Breast epithelium (tissue), 4 donors: Measurements from ENCODE around the gene MTMR2. TPM values are rescaled to one million over a fixed set of nuclear protein-coding genes. Genes with fewer than 3 reads are reported as not detected.

Experiments used
- DNase-seq, 2 donors: peaks; one replicate each; pipeline ENCODE4 v3.0.0-alpha.2; 2019; ENCODE audit warnings: low spot score in 2 of 2
- H3K27ac ChIP-seq, 2 donors: fragments of 200-600 bp; sonication (generic) in 1 of 2; one replicate each; pipeline ENCODE4 v1.5.1; 2016 to 2019; ENCODE audit warnings: mild to moderate bottlenecking in 1 of 2
- H3K27me3 ChIP-seq, 2 donors: fragments of 200-600 bp; sonication (generic) in 1 of 2; one replicate each; pipeline versions ENCODE4 v1.5.1 to v1.6.0; 2017 to 2019; ENCODE audit warnings: control low read depth in 1 of 2, mild to moderate bottlenecking in 1 of 2
- H3K36me3 ChIP-seq: fragments of 200-600 bp; one replicate; pipeline ENCODE4 v1.5.1; 2019
- H3K4me1 ChIP-seq, 2 donors: fragments of 200-600 bp; sonication (generic); one replicate each; pipeline ENCODE4 v1.5.1; 2016 to 2019; ENCODE audit warnings: control low read depth in 1 of 2
- H3K4me3 ChIP-seq, 3 donors: fragments of 200-600 bp; sonication (generic); 1 replicate in 2 of 3; 2 replicates in 1 of 3; pipeline ENCODE4 v1.5.1; 2016 to 2019; ENCODE audit warnings: mild to moderate bottlenecking in 3 of 3, moderate library complexity in 2 of 3
- H3K9me3 ChIP-seq, 2 donors: fragments of 200-600 bp; sonication (generic) in 1 of 2; one replicate each; pipeline ENCODE4 v1.5.1; 2016 to 2019; ENCODE audit warnings: control low read depth in 1 of 2
- CTCF ChIP-seq, 3 donors: fragments of 450-650 bp; IDR thresholded peaks; one replicate each; pipeline ENCODE4 v1.5.1; 2016 to 2017; ENCODE audit warnings: antibody characterized with exemption in 3 of 3, mild to moderate bottlenecking in 3 of 3, moderate library complexity in 3 of 3
- POLR2A ChIP-seq: fragments of 450-650 bp; IDR thresholded peaks from one replicate; pipeline ENCODE4 v1.6.1; 2016; ENCODE audit warnings: antibody characterized with exemption, mild to moderate bottlenecking, moderate library complexity
- POLR2AphosphoS5 ChIP-seq, 3 donors: sonication (generic); formaldehyde crosslinking; IDR thresholded peaks; one replicate each; pipeline ENCODE4 v1.6.1; 2017; ENCODE audit warnings: antibody characterized with exemption in 3 of 3
- intact Hi-C: fragments of 100-400 bp; cut with DNase I; formaldehyde crosslinking; loops from one replicate; pipeline ENCODE4 v1.15.1; 2023; ENCODE audit warnings: low total_unique reads
- total RNA-seq, 3 donors: library from RNA; depleted of rRNA; stranded (reverse); fragments of >200 nt; gene quantifications; one replicate each; pipeline ENCODE4 v1.1.0, GENCODE V29; 2016

MTMR2 gene
- total RNA-seq, 3 donors from 2014 or later: 20.3 to 28.4 (median 20.5) TPM

- Histone ChIP-seq H3K27ac (peak overlapping the region; percentile 97 to 98), H3K36me3 (no peaks in the 10 kb centered on the region), H3K4me3 (peak overlapping the region; percentile 76 to 94 (median 84)), H3K4me1 (peaks cover 0 to 6% of the 10 kb centered on the region in 2 donors), H3K9me3 (no peaks in the 10 kb centered on the region), H3K27me3 (no peaks in the 10 kb centered on the region)
- intact Hi-C loops: no loop called here
- DNase-seq: no peak
- TF ChIP-seq POLR2A (no peak), POLR2AphosphoS5 (IDR thresholded peaks at IDR 0.05) (no peak), CTCF (IDR thresholded peaks at IDR 0.05) (no peak)
Measured at GRCh38 chr11:95924414-95924760, 480 bp upstream of the MTMR2 start.

- peak overlapping the region; percentile 76 to 94 (median 84) for H3K4me3 ChIP-seq
- no peak for DNase-seq
Measured at GRCh38 chr11:95923439-95923727, 524 bp downstream of the MTMR2 start.

GRCh38 chr11:95922536-95923438, 1.1 kb downstream of the MTMR2 start:
- intact Hi-C loops: no loop called here
- no peak for TF ChIP-seq POLR2AphosphoS5 (IDR thresholded peaks at IDR 0.05)
- TF ChIP-seq POLR2A: no peak
- TF ChIP-seq CTCF (IDR thresholded peaks at IDR 0.05): no peak
- H3K27ac ChIP-seq: peak overlapping the region; percentile 97 to 98

More at GRCh38 chr11:95923439-95923727, 524 bp downstream of the MTMR2 start:
- intact Hi-C loops: no loop called here
- no peaks in the 10 kb centered on the region for H3K9me3 ChIP-seq
- peaks cover 0 to 6% of the 10 kb centered on the region in 2 donors for H3K4me1 ChIP-seq
- TF ChIP-seq POLR2AphosphoS5 (IDR thresholded peaks at IDR 0.05): no peak
- TF ChIP-seq POLR2A: no peak
- TF ChIP-seq CTCF (IDR thresholded peaks at IDR 0.05): no peak
- H3K27ac ChIP-seq: peak overlapping the region; percentile 97 to 98
- H3K36me3 ChIP-seq: no peaks in the 10 kb centered on the region
- H3K27me3 ChIP-seq: no peaks in the 10 kb centered on the region

GRCh38 chr11:95922099-95922498, 1.8 kb downstream of the MTMR2 start:
- TF ChIP-seq POLR2A (no peak), CTCF (IDR thresholded peaks at IDR 0.05) (no peak), POLR2AphosphoS5 (IDR thresholded peaks at IDR 0.05) (no peak)
- H3K9me3 ChIP-seq: no peaks in the 10 kb centered on the region
- no peaks in the 10 kb centered on the region for H3K36me3 ChIP-seq
- no peaks in the 10 kb centered on the region for H3K27me3 ChIP-seq
- H3K27ac ChIP-seq: no peak overlapping the region
- H3K4me1 ChIP-seq: peaks cover 0 to 6% of the 10 kb centered on the region in 2 donors
- no peak for DNase-seq
- intact Hi-C loops: no loop called here
- no peak overlapping the region for H3K4me3 ChIP-seq

More at GRCh38 chr11:95922536-95923438, 1.1 kb downstream of the MTMR2 start:
- Histone ChIP-seq H3K4me3 (peak overlapping the region; percentile 76 to 94 (median 84)), H3K27me3 (no peaks in the 10 kb centered on the region), H3K4me1 (peaks cover 0 to 6% of the 10 kb centered on the region in 2 donors), H3K9me3 (no peaks in the 10 kb centered on the region), H3K36me3 (no peaks in the 10 kb centered on the region)
- DNase-seq: no peak

GRCh38 chr11:95920460-95921105, 3.3 kb downstream of the MTMR2 start:
- Histone ChIP-seq H3K4me3 (no peak overlapping the region), H3K9me3 (no peaks in the 10 kb centered on the region), H3K27ac (no peak overlapping the region), H3K36me3 (no peaks in the 10 kb centered on the region), H3K4me1 (peaks cover 0 to 6% of the 10 kb centered on the region in 2 donors), H3K27me3 (no peaks in the 10 kb centered on the region)
- DNase-seq: no peak
- intact Hi-C loops: no loop called here
- TF ChIP-seq POLR2A (no peak), POLR2AphosphoS5 (IDR thresholded peaks at IDR 0.05) (no peak), CTCF (IDR thresholded peaks at IDR 0.05) (no peak)
